Gastrocnemius medialis (tissue), 4 donors: ENCODE data around the gene SEMA4C. TPM values are rescaled to one million over a fixed set of nuclear protein-coding genes. Genes with fewer than 3 reads are reported as not detected.

Source experiments
- ATAC-seq, 2 donors: fragments of 150-250 bp; one replicate each; pipeline ENCODE4 v1.9.1; 2016
- DNase-seq, 2 donors: peaks; one replicate each; pipeline ENCODE4 v3.0.0-alpha.2; 2019
- H3K27ac ChIP-seq, 4 donors: fragments of 200-600 bp; sonication (generic); 1 replicate in 1 of 4; 2 replicates in 3 of 4; pipeline ENCODE4 v1.5.1; 2016 to 2018; ENCODE audit warnings: mild to moderate bottlenecking in 2 of 4, moderate library complexity in 1 of 4
- H3K27me3 ChIP-seq, 3 donors: fragments of 200-600 bp; sonication (generic) in 2 of 3; 1 replicate in 1 of 3; 2 replicates in 2 of 3; pipeline versions ENCODE4 v1.5.1 to v1.6.0; 2016 to 2019; ENCODE audit warnings: mild to moderate bottlenecking in 1 of 3, moderate library complexity in 1 of 3
- H3K36me3 ChIP-seq, 2 donors: fragments of 200-600 bp; sonication (generic) in 1 of 2; one replicate each; pipeline ENCODE4 v1.5.1; 2017 to 2018
- H3K4me1 ChIP-seq, 2 donors: fragments of 200-600 bp; sonication (generic) in 1 of 2; one replicate each; pipeline ENCODE4 v1.5.1; 2016 to 2017; ENCODE audit warnings: mild to moderate bottlenecking in 2 of 2
- H3K4me3 ChIP-seq, 4 donors: fragments of 200-600 bp; sonication (generic) in 3 of 4; 1 replicate in 1 of 4; 2 replicates in 3 of 4; pipeline ENCODE4 v1.5.1; 2016 to 2019; ENCODE audit warnings: mild to moderate bottlenecking in 2 of 4
- H3K9me3 ChIP-seq, 3 donors: fragments of 200-600 bp; sonication (generic) in 2 of 3; 1 replicate in 1 of 3; 2 replicates in 2 of 3; pipeline ENCODE4 v1.5.1; 2016 to 2019
- POLR2A ChIP-seq, 2 donors: fragments of 450-650 bp; IDR thresholded peaks; one replicate each; pipeline ENCODE4 v1.6.1; 2017; ENCODE audit warnings: antibody characterized with exemption in 2 of 2, mild to moderate bottlenecking in 2 of 2, moderate library complexity in 2 of 2
- in situ Hi-C, 4 donors: fragments of 200-750 bp; cut with MboI; loops; one replicate each; pipeline versions ENCODE4 v1.15.0 to v1.8.0; 2017; ENCODE audit warnings: low sequenced_read_pairs in 4 of 4
- intact Hi-C: fragments of 100-400 bp; cut with DNase I; formaldehyde crosslinking; loops from one replicate; pipeline ENCODE4 v1.15.1; 2023; ENCODE audit warnings: low total_unique reads
- total RNA-seq, 4 donors: library from RNA; depleted of rRNA; stranded (reverse); fragments of >200 nt; gene quantifications; one replicate each; pipeline versions ENCODE4 v1.1.0 to v1.2.3, GENCODE V29; 2016
- TF ChIP-seq, protein P1 (sequence below), 5 experiments: fragments of 450-650 bp in 3 of 5; fragments of 200-600 bp in 2 of 5; sonication (generic) in 2 of 5; IDR thresholded peaks in 4 of 5; conservative IDR thresholded peaks in 1 of 5; 1 replicate in 4 of 5; 2 replicates in 1 of 5; pipeline ENCODE4 v1.5.1; 2016 to 2019; ENCODE audit warnings: antibody characterized with exemption in 5 of 5, mild to moderate bottlenecking in 3 of 5, moderate library complexity in 3 of 5

Gene SEMA4C
- total RNA-seq, 4 donors from 2014 or later, result 3.2 to 8.6 (median 6.5) TPM

DNA sequence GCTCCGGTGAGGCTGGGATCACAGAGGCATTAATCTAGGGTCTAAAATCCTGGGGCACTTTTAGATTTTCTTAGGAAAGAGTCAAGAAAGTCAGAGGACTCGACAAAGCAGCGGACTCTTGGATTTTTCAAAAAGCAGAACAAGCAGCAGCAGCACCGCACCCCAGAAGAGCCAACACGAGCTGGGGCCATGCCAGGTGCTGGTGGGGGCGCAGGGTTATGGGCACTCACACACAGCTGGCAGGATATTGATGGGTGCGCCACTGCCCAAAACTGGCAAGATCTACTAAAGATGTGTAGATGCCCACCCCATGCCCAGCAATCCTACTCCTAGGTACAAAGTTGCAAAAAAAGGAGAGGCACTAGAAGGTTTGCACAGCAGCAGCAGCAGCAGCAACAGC lies 33.9 kb upstream of the SEMA4C start:
- intact Hi-C loops, result no loop called here
- Histone ChIP-seq H3K27ac (no peak overlapping the region), H3K4me1 (peaks cover 24 to 29% of the 10 kb centered on the region in 2 donors), H3K27me3 (no peaks in the 10 kb centered on the region), H3K36me3 (no peaks in the 10 kb centered on the region), H3K9me3 (no peaks in the 10 kb centered on the region), H3K4me3 (no peak overlapping the region)
- DNase-seq (no peak), ATAC-seq (no peak)
- no peak for TF ChIP-seq POLR2A (IDR thresholded peaks at IDR 0.05)
- TF ChIP-seq, protein P1, sequence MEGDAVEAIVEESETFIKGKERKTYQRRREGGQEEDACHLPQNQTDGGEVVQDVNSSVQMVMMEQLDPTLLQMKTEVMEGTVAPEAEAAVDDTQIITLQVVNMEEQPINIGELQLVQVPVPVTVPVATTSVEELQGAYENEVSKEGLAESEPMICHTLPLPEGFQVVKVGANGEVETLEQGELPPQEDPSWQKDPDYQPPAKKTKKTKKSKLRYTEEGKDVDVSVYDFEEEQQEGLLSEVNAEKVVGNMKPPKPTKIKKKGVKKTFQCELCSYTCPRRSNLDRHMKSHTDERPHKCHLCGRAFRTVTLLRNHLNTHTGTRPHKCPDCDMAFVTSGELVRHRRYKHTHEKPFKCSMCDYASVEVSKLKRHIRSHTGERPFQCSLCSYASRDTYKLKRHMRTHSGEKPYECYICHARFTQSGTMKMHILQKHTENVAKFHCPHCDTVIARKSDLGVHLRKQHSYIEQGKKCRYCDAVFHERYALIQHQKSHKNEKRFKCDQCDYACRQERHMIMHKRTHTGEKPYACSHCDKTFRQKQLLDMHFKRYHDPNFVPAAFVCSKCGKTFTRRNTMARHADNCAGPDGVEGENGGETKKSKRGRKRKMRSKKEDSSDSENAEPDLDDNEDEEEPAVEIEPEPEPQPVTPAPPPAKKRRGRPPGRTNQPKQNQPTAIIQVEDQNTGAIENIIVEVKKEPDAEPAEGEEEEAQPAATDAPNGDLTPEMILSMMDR (IDR thresholded peaks at IDR 0.05 in 4 of 5, conservative IDR thresholded peaks at IDR 0.05 in 1 of 5), result no peak
- in situ Hi-C loops, result no loop called here

DNA sequence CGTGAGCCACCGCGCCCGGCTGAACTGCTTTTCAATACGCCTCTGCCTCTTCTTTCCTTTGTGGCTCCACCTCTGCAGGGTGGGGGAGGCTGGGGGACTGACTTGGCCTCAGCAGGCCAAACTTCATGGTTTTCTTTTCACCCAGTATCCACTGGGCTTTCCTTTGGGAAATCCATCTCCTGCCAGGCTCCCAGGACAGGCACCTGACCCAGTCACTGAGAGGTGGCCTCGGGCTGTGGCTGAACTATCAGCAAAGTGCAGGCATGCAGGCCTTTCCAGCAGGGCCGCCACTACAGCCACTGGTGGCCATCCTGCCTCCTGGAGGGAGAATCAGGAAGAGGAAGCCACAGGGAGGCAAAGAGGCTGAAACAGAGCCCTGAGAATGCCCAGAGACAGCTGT lies 33.4 kb upstream of the SEMA4C start:
- no peak for ATAC-seq
- peaks cover 20 to 29% of the 10 kb centered on the region in 2 donors for H3K4me1 ChIP-seq
- H3K36me3 ChIP-seq, result no peaks in the 10 kb centered on the region
- TF ChIP-seq, protein P1 (IDR thresholded peaks at IDR 0.05 in 4 of 5, conservative IDR thresholded peaks at IDR 0.05 in 1 of 5), result no peak
- TF ChIP-seq POLR2A (IDR thresholded peaks at IDR 0.05), result no peak
- in situ Hi-C loops, result no loop called here
- no peak overlapping the region for H3K27ac ChIP-seq
- no peaks in the 10 kb centered on the region for H3K27me3 ChIP-seq
- no peak overlapping the region for H3K4me3 ChIP-seq
- intact Hi-C loops, result no loop called here
- no peaks in the 10 kb centered on the region for H3K9me3 ChIP-seq
- no peak for DNase-seq

DNA sequence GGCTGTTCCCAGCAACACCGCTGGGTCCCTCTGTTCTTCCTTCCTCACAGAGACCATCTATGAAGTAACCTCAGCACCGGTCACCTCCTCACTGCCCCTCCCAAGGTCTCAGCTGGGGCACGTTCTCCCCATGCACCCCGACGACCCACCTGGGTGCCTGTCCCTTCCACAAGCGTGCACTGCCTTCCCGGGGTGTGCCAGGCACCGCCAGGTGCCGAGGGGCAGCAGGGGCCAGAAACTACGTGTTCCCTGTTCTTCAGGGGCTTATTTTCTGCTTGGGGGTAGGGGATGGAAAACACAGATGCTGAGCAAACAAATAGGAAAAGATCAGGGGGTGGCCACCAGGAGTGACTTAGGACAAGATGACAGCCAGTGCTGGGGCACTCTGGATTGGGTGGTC lies 30.4 kb upstream of the SEMA4C start:
- ATAC-seq, result no peak
- intact Hi-C loops, result no loop called here
- peaks cover 5 to 14% of the 10 kb centered on the region in 2 donors for H3K4me1 ChIP-seq
- H3K27ac ChIP-seq, result no peak overlapping the region
- no peak for DNase-seq
- no peaks in the 10 kb centered on the region for H3K9me3 ChIP-seq
- H3K36me3 ChIP-seq, result no peaks in the 10 kb centered on the region
- H3K27me3 ChIP-seq, result no peaks in the 10 kb centered on the region
- no peak overlapping the region for H3K4me3 ChIP-seq
- in situ Hi-C loops, result no loop called here
- TF ChIP-seq, protein P1 (IDR thresholded peaks at IDR 0.05 in 4 of 5, conservative IDR thresholded peaks at IDR 0.05 in 1 of 5), result no peak
- no peak for TF ChIP-seq POLR2A (IDR thresholded peaks at IDR 0.05)

DNA sequence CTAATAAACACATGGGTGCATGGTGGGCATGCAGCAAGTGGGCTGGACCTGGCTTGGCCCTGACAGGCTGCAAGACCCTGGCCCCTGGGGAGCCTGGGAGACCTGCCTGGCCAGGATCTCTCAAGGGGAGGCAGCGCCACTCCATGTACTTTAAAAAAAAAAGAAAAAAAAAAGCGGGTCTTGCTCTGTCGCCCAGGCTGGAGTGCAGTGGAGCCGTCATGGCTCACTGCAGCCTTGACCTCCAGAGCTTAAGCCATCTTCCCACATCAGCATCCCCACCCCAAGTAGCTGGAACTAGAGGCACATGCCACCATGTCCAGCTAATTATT lies 29.5 kb upstream of the SEMA4C start:
- TF ChIP-seq POLR2A (IDR thresholded peaks at IDR 0.05), result no peak
- TF ChIP-seq, protein P1 (IDR thresholded peaks at IDR 0.05 in 4 of 5, conservative IDR thresholded peaks at IDR 0.05 in 1 of 5), result no peak
- H3K4me1 ChIP-seq, result peaks cover 10 to 20% of the 10 kb centered on the region in 2 donors
- DNase-seq (no peak), ATAC-seq (no peak)
- no peak overlapping the region for H3K4me3 ChIP-seq
- no peaks in the 10 kb centered on the region for H3K36me3 ChIP-seq
- in situ Hi-C loops (no loop called here), intact Hi-C loops (no loop called here)
- H3K27ac ChIP-seq, result no peak overlapping the region
- H3K9me3 ChIP-seq, result no peaks in the 10 kb centered on the region
- H3K27me3 ChIP-seq, result no peaks in the 10 kb centered on the region
